B cell (primary cell): Measurements from ENCODE around the gene COL26A1. TPM values are rescaled to one million over a fixed set of nuclear protein-coding genes. Genes with fewer than 3 reads are reported as not detected.
"Not testable (repeated sequence)": the region's sequence is repeated elsewhere in the genome, so short reads cannot be mapped to it uniquely, and the experiment has no call there.

ENCODE experiments used
- ATAC-seq: fragments of 200-7000 bp; cut with Tn5 transposase; one replicate; pipeline ENCODE4 v1.10.0; 2021; ENCODE audit warnings: low read depth, mild to moderate bottlenecking, moderate number of reproducible peaks, moderate library complexity
- CTCF ChIA-PET: fragments of 350-600 bp; sonication (Branson Sonifier 250); formaldehyde crosslinking; loops from one replicate; lab custom pipeline; 2021; ENCODE audit warnings: antibody characterized with exemption, inconsistent platforms; lab: Charles Lee
- POLR2A ChIA-PET: fragments of 350-600 bp; sonication (Branson Sonifier 250); formaldehyde crosslinking; loops from one replicate; lab custom pipeline; 2021; ENCODE audit warnings: antibody characterized with exemption; lab: Charles Lee
- DNase-seq: peaks from one replicate; pipeline ENCODE4 v3.0.0; 2013
- H2AFZ ChIP-seq: 2 replicates; pipeline ENCODE4 v1.6.1; 2012; ENCODE audit warnings: mild to moderate bottlenecking, low read depth, low read length; ENCODE audit not compliant: insufficient read depth, poor library complexity, severe bottlenecking
- H3K27ac ChIP-seq, 2 donors: 1 replicate in 1 of 2; 2 replicates in 1 of 2; pipeline ENCODE4 v1.5.1; 2012 to 2013; ENCODE audit warnings: low read length in 2 of 2, mild to moderate bottlenecking in 2 of 2, moderate library complexity in 1 of 2
- H3K27me3 ChIP-seq, 4 experiments: fragments of 200-600 bp in 1 of 4; sonication (generic) in 1 of 4; replicated peaks in 1 of 4; 1 replicate in 2 of 4; 2 replicates in 2 of 4; pipeline versions ENCODE4 v1.6.1 to v1.7.0; 2013 to 2016; ENCODE audit warnings: low read length in 3 of 4, mild to moderate bottlenecking in 2 of 4, mixed read lengths in 1 of 4, moderate library complexity in 1 of 4; ENCODE audit not compliant: insufficient read depth in 4 of 4, control insufficient read depth in 3 of 4; ENCODE audit errors: control extremely low read depth in 1 of 4
- H3K36me3 ChIP-seq, 2 experiments: replicated peaks in 1 of 2; 1 replicate in 1 of 2; 2 replicates in 1 of 2; pipeline versions ENCODE4 v1.6.1 to v1.7.1; 2013; ENCODE audit warnings: low read length in 1 of 2; ENCODE audit not compliant: insufficient read depth in 2 of 2, control insufficient read depth in 1 of 2; ENCODE audit errors: control extremely low read depth in 1 of 2, extremely low read depth in 1 of 2
- H3K4me1 ChIP-seq, 2 donors: fragments of 200-600 bp in 1 of 2; sonication (generic) in 1 of 2; 1 replicate in 1 of 2; 2 replicates in 1 of 2; pipeline versions ENCODE4 v1.5.1 to v1.6.1; 2013 to 2017; ENCODE audit warnings: low read length in 2 of 2; ENCODE audit not compliant: control insufficient read depth in 2 of 2, insufficient read depth in 2 of 2
- H3K4me2 ChIP-seq: replicated peaks from 2 replicates; pipeline ENCODE3; 2012; ENCODE audit warnings: mild to moderate bottlenecking, low read depth, low read length; ENCODE audit not compliant: poor library complexity, severe bottlenecking
- H3K4me3 ChIP-seq, 5 experiments: fragments of 200-600 bp in 1 of 5; sonication (generic) in 1 of 5; 1 replicate in 3 of 5; 2 replicates in 2 of 5; pipeline versions ENCODE4 v1.5.1 to v1.7.0; 2011 to 2016; ENCODE audit warnings: low read length in 4 of 5, mild to moderate bottlenecking in 4 of 5, low read depth in 2 of 5, control low read depth in 1 of 5, moderate library complexity in 1 of 5; ENCODE audit not compliant: insufficient read depth in 1 of 5; ENCODE audit errors: control extremely low read depth in 1 of 5, extremely low read depth in 1 of 5
- H3K79me2 ChIP-seq: fragments of 200-600 bp; sonication (generic); one replicate; pipeline ENCODE4 v1.6.0; 2016; ENCODE audit warnings: low read length; ENCODE audit not compliant: control insufficient read depth, insufficient read depth
- H3K9ac ChIP-seq: fragments of 200-600 bp; sonication (generic); 2 replicates; pipeline ENCODE4 v1.6.1; 2017; ENCODE audit warnings: mild to moderate bottlenecking, low read length, moderate library complexity
- H3K9me3 ChIP-seq, 3 donors: one replicate each; pipeline versions ENCODE4 v1.6.1 to v1.7.1; 2013; ENCODE audit warnings: low read length in 2 of 3; ENCODE audit not compliant: control insufficient read depth in 2 of 3, insufficient read depth in 1 of 3; ENCODE audit errors: control extremely low read depth in 1 of 3
- H4K20me1 ChIP-seq: 2 replicates; pipeline ENCODE4 v1.6.0; 2012; ENCODE audit warnings: mild to moderate bottlenecking, low read length; ENCODE audit not compliant: insufficient read depth, control insufficient read depth, poor library complexity, severe bottlenecking
- H3K27ac Mint-ChIP-seq: one replicate; pipeline ENCODE4 v1.8.0; 2021; ENCODE audit warnings: mixed read lengths
- H3K27me3 Mint-ChIP-seq: one replicate; pipeline ENCODE4 v1.8.0; 2021; ENCODE audit warnings: mixed read lengths
- H3K4me1 Mint-ChIP-seq: one replicate; pipeline ENCODE4 v1.8.0; 2021; ENCODE audit warnings: mixed read lengths
- H3K4me3 Mint-ChIP-seq: one replicate; pipeline ENCODE4 v1.8.0; 2021; ENCODE audit warnings: mixed read lengths
- H3K9me3 Mint-ChIP-seq: one replicate; pipeline ENCODE4 v1.8.0; 2022; ENCODE audit warnings: mixed read lengths; ENCODE audit not compliant: insufficient read depth
- CTCF ChIP-seq: fragments of 200-600 bp; IDR thresholded peaks from one replicate; pipeline ENCODE4 v1.8.0; 2022; ENCODE audit warnings: antibody characterized with exemption, mild to moderate bottlenecking
- EZH2 ChIP-seq: IDR thresholded peaks from 2 replicates; pipeline ENCODE4 v1.6.1; 2012; ENCODE audit warnings: borderline replicate concordance, low read depth, mild to moderate bottlenecking, moderate library complexity, low read length; ENCODE audit not compliant: insufficient read depth, poor library complexity, severe bottlenecking
- WGBS: methylation state at CpG from one replicate; pipeline ENCODE4 v1.1.5; 2013; ENCODE audit warnings: missing lambda C conversion rate; ENCODE audit not compliant: insufficient coverage; 5-methylcytosine and 5-hydroxymethylcytosine counted together
- intact Hi-C: fragments of 100-400 bp; cut with micrococcal nuclease; formaldehyde crosslinking; loops from one replicate; pipeline ENCODE4 v1.10.0; 2022
- polyA plus RNA-seq: library from polyadenylated mRNA; depleted of rRNA; stranded (reverse); fragments of >200 nt; gene quantifications from 2 replicates; pipeline ENCODE4 v1.2.3, GENCODE V29; 2012
- total RNA-seq, 2 donors: library from RNA; stranded (reverse); fragments of 120-200 nt in 1 of 2; gene quantifications; 1 replicate in 1 of 2; 2 replicates in 1 of 2; pipeline versions ENCODE4 v1.2.3 to v1.2.4, GENCODE V29; 2013 to 2022

COL26A1 gene
- total and polyA plus RNA-seq, 2 donors (not counting 1 experiment from before 2014, with no cell fraction given): not detected

DNA sequence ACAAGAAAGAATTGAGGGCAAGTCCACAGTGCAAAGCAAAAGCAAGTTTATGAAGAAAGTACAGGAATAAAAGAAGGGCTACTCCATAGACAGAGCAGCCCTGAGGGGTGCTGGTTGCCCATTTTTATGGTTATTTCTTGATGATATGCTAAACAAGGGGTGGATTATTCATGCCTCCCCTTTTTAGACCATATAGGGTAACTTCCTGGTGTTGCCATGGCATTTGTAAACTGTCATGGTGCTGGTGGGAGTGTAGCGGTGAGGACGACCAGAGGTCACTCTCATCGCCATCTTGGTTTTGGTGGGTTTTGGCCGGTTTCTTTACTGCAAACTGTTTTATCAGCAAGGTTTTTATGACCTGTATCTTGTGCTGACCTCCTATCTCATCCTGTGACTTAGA, 128.8 kb downstream of the COL26A1 start:
- CTCF ChIA-PET, H3K4me1 Mint-ChIP-seq, intact Hi-C loops, H3K27me3 ChIP-seq, H3K9me3 ChIP-seq, H3K27ac Mint-ChIP-seq, H2AFZ ChIP-seq, H3K4me1 ChIP-seq, H3K9me3 Mint-ChIP-seq, H3K27ac ChIP-seq, H4K20me1 ChIP-seq, H3K4me2 ChIP-seq, H3K36me3 ChIP-seq, POLR2A ChIA-PET, H3K9ac ChIP-seq, ATAC-seq, H3K79me2 ChIP-seq, H3K4me3 Mint-ChIP-seq, H3K4me3 ChIP-seq, DNase-seq: not testable (repeated sequence)
- WGBS: no CpG with 5 or more reads among the region's 4 CpGs
- peaks cover 20% of the 10 kb centered on the region for H3K27me3 Mint-ChIP-seq

DNA sequence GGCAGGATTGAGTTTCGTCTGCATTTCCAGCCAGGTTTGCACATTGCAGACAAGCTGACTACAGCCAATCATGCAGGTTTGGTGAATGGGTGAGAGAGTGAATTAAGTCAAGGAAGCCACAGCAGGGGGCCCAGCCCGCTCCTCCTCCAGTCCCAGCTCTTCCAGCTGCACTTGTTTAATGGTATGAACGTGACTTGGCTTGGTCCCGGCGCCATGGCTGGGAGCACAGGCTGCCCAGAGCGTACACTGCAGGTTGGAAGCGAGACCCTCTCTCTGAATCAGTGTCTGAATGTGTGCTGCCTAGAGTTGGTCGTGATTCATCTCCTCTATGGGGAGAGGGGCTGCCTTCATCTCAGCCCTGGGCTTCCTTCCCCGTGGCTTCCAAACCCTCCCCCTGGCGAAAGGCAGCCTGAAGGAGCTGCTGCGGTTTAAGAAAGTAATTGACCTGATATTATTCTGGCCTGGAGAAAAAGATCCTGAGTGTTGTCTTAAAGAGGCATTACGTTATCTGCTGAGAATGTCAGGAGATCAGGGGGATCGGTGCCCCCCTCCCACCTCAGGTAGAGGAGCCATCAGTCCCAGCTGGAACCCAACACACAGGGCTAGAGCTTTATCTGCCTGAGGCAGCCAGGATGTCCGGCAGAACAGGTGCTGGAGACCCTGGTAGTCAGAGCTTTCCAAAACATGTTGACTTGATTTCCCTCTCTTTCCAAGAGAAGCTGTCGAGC, 132.1 kb downstream of the COL26A1 start:
- Histone ChIP-seq H4K20me1 (no peaks in the 10 kb centered on the region), H3K27ac (no peak overlapping the region), H3K4me3 (no peak overlapping the region), H3K36me3 (no peaks in the 10 kb centered on the region), H3K9me3 (no peaks in the 10 kb centered on the region), H2AFZ (no peak overlapping the region), H3K4me1 (no peaks in the 10 kb centered on the region), H3K4me2 (no peak overlapping the region), H3K9ac (no peak overlapping the region), H3K79me2 (no peaks in the 10 kb centered on the region), H3K27me3 (no peaks in the 10 kb centered on the region)
- intact Hi-C loops: no loop called here
- Mint-ChIP-seq H3K27ac (no peak overlapping the region), H3K27me3 (peaks cover 5% of the 10 kb centered on the region), H3K4me1 (no peaks in the 10 kb centered on the region), H3K9me3 (no peaks in the 10 kb centered on the region), H3K4me3 (no peak overlapping the region)
- 86% methylated on average over 12 of the region's 15 CpGs for WGBS
- TF ChIP-seq CTCF (no peak), EZH2 (no peak)
- POLR2A ChIA-PET: no interaction called here
- DNase-seq: no peak
- no peak for ATAC-seq
- CTCF ChIA-PET: no interaction called here
